NCI-H2227 treated with DMSO at 0.1 percent for 48 hours (cell line): Measurements from ENCODE around the gene SYNE1.
"Not testable (repeated sequence)": the region's sequence is repeated elsewhere in the genome, so short reads cannot be mapped to it uniquely, and the experiment has no call there.

Source experiments
- DNase-seq: peaks from one replicate; lab custom pipeline; 2025; lab: John Stamatoyannopoulos, UW

SYNE1 gene

DNA sequence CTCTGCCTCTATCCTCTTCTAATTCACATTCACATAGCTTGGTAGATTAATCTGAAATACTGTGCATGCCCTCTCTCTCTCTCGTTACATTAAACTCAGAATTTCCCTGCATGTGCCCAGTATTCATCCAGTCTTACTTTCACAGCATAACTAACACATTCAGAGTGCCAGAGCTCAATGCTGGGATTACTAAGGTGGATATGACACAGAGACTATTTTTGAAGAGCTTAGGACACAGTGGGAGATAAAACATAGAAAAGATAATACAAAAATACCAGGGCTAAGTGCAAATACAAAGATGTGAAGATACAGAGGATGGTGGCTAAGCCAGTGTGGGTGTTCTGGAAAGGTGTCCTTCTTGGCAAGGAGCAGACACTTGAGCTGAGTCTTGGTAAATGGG lies 6.3 kb downstream of the SYNE1 start:
- DNase-seq: no peak

- DNase-seq: no peak
Measured at GRCh38 chr6:152625213-152625612, 11.9 kb downstream of the SYNE1 start.

DNA sequence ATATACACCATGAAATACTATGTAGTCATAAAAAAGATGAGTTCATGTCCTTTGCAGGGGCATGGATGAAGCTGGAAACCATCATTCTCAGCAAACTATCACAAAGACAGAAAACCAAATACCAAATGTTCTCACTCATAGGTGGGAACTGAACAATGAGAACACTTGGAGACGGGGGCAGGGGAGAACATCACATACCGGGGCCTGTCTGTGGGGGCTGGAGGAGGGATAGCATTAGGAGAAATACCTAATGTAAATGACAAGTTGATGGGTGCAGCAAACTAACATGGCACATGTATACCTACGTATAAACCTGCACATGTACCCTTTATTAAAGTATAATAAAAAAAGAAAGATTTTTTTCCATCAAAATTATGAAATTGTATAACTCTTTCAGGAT lies 22.4 kb downstream of the SYNE1 start:
- DNase-seq: not testable (repeated sequence)

DNA sequence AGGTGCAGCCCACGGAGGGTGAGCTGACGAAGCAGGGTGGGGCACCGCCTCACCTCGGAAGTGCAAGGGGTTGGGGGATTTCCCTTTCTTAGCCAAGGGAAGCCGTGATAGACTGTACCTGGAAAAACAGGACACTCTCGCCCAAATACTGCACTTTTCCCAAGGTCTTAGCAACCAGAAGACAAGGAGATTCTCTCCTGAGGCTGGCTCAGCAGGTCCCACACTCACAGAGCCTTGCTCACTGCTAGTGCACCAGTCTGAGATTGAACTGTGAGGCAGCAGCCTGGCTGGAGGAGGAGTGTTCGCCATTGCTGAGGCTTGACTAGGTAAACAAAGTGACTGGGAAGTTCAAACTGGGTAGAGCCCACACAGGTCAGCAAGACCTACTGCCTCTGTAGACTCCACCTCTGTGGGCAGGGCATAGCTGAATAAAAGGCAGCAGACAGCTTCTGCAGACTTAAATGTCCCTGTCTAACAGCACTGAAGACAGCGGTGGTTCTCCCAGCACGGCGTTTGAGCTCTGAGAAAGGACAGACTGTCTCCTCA lies 28.0 kb downstream of the SYNE1 start:
- DNase-seq: no peak

- no peak for DNase-seq
Measured at GRCh38 chr6:152605941-152606340, 31.2 kb downstream of the SYNE1 start.

DNA sequence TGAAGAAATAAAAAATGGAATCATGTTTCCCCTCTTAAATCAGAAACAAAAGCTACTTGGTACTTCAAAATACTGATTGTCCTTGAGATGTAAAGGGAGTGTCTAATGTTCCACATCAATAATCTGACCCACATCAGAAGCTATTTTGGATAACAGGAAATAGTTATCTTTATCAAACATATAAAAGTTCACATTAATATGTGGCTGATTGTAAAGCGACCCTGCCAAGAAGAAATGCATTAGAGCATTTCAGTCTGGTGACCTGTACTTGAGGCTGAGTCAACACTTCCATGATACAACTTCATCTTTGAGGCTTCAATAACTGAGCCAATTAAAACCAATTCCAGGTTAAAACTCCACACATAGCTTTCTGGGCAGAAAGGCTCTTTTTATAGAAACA lies 31.8 kb downstream of the SYNE1 start:
- no peak for DNase-seq

- DNase-seq: no peak
Measured at GRCh38 chr6:152603911-152604310, 33.3 kb downstream of the SYNE1 start.

DNA sequence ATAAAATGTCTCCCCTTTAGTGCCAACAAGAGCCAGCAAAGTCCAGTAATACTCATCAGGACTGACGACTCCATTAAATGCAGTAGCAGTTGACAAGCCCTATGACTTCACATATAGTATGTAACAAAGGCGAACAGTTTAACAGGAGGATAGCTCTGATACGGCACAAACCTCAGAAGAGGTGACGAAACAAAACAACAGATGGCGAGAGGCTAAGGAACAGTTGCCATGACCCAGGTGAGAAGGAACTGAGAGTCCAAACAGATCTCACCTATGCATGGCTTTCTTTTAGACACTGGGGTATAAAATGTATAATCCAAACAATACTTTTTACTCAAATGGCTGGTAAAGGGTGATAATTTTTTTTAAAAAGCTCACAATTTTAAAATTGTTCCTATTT lies 37.1 kb downstream of the SYNE1 start:
- no peak for DNase-seq

GRCh38 chr6:152598901-152599537 lies 38.1 kb downstream of the SYNE1 start:
- DNase-seq: no peak

DNA sequence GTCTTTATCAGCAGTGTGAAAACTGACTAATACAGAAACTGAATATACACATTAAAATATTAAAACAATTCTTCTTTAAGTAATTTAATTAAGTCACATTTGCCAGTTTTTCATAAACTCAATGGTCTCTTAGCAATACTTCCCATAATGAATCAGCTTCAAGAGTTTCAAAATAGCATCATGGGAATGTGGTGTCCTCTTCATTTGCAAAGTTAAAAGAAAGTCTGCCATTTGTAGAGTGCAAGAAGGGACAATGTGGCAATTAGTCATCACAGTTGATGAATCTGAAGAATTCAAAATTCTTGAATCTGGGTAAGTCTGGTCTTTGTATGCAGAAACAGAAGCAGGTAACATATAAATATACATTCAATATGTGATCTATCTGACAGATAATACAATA lies 38.7 kb downstream of the SYNE1 start:
- DNase-seq: no peak

DNA sequence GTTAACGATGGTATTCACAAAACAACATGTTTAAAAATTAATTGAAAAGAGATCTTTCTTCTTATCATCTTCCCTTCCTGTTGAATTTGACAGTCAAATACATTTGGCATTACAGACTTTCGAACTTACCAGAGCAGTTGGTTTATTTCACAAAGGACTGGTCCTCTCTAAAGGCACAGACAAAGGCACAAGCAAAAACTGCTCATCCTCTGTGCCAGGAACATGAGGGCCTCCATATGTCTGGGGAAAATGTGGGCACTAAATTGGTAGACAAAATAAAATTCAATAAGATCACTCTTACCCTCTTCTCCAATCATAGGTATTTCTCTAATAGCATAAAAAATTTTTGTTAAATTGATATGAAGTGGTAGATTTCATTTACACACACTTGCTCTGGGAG lies 40.4 kb downstream of the SYNE1 start:
- no peak for DNase-seq

DNA sequence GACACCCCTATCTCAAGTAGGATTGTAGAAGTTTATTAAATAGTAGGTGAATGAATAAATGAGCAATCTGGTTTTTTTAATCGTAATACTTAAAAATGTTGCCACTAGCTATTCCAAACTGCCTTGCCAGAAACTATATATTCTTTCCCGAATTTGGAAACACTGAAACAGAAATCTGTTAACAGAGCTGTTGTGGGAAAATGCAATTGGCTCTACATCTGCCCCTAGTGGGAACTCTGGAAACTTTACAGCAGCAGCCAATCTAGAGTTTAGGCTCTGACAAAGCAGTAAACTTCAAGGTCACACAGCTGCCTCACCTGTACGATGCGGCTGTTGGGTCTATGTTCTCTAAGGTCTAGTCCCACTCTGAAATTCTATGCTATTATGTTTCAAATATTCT lies 41.7 kb downstream of the SYNE1 start:
- no peak for DNase-seq

DNA sequence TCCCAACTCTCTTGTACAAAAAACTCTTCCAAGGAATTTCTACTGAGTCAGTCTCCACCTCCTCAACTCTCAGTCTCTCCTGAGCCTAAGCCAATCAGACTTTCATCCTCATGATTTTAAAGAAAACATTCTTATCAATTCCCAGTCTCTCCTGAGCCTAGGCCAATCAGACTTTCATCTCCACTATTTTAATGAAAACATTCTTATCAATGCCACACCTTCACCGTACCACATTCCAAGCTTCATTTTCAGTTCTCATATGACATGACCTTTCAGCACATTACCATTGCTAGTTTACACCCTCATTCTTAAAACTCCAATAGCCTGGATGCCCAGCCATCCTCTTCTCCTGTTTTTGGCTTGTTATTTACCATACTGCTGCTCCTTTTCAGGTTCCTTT lies 42.5 kb downstream of the SYNE1 start:
- no peak for DNase-seq

GRCh38 chr6:152588456-152588855 lies 48.7 kb downstream of the SYNE1 start:
- no peak for DNase-seq

DNA sequence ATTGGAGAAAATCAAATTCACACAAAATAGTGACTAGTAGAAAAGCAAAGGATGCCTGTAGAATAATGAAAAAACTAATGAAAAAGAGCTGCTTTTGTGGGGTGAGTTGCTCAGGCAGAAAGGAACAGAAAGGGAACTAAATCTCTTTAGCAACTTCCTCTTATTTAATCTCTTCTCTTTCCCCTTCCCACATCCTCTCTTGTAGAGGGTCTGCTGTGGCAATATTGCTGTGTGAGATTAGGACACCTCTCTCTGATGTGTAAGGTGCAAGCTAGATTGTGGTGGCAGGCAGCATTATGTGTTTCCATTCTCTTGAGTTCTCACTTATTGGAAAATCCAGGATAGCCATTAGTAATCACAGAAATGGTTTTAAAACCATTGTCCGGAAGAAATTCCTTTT lies 49.7 kb downstream of the SYNE1 start:
- no peak for DNase-seq

- no peak for DNase-seq
Measured at GRCh38 chr6:152585236-152585635, 51.9 kb downstream of the SYNE1 start.

GRCh38 chr6:152583888-152584287 lies 53.3 kb downstream of the SYNE1 start:
- DNase-seq: no peak

GRCh38 chr6:152576525-152576924 lies 60.6 kb downstream of the SYNE1 start:
- DNase-seq: no peak

DNA sequence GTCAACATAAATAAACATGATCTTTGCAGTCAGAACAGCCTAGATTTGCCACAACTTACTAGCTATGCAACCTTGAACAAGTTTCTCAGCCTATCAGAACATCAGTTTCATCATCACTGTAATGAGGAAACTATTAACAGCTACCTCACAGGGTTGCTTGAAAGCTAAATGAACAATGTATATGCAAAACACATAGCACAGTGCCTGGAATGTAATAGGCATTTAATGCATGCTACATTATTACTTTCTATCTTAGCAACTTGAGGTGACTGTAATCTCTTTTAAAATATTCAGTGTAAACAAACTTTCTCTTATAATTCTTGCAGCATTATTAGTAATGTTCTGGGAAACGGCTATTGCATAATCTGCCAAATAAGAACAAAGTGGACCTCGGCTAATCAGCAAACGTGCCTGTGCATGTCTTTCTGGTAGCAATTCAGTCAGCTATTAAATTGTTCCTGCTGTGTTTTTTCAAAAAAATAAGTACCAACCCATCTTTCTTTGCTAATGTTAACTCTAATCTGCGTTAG lies 61.5 kb downstream of the SYNE1 start:
- DNase-seq: no peak

- no peak for DNase-seq
Measured at GRCh38 chr6:152575161-152575560, 62.0 kb downstream of the SYNE1 start.

GRCh38 chr6:152573762-152574161 lies 63.4 kb downstream of the SYNE1 start:
- DNase-seq: no peak

GRCh38 chr6:152572338-152573088 lies 64.6 kb downstream of the SYNE1 start:
- no peak for DNase-seq

GRCh38 chr6:152571943-152572337 lies 65.2 kb downstream of the SYNE1 start:
- no peak for DNase-seq
